ENCODE measurements around the gene SLC15A3.

GRCh38 chr11:60934124-60934789 is 17.7 kb downstream of the SLC15A3 start:
- TF ChIP-seq, protein P1, sequence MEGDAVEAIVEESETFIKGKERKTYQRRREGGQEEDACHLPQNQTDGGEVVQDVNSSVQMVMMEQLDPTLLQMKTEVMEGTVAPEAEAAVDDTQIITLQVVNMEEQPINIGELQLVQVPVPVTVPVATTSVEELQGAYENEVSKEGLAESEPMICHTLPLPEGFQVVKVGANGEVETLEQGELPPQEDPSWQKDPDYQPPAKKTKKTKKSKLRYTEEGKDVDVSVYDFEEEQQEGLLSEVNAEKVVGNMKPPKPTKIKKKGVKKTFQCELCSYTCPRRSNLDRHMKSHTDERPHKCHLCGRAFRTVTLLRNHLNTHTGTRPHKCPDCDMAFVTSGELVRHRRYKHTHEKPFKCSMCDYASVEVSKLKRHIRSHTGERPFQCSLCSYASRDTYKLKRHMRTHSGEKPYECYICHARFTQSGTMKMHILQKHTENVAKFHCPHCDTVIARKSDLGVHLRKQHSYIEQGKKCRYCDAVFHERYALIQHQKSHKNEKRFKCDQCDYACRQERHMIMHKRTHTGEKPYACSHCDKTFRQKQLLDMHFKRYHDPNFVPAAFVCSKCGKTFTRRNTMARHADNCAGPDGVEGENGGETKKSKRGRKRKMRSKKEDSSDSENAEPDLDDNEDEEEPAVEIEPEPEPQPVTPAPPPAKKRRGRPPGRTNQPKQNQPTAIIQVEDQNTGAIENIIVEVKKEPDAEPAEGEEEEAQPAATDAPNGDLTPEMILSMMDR (IDR thresholded peaks at IDR 0.05; ENCODE audit: low read length) = no peak
- no peak for TF ChIP-seq EZH2 (IDR thresholded peaks at IDR 0.05; ENCODE audit: borderline replicate concordance, low read length)
